MG63 (cell line): ENCODE results near the gene SCYGR1. TPM values are rescaled to one million over a fixed set of nuclear protein-coding genes. Genes with fewer than 3 reads are reported as not detected.
A peak's percentile ranks its signal among the peaks of the same experiment; 100 is the strongest.
"Not testable (repeated sequence)": the region's sequence is repeated elsewhere in the genome, so short reads cannot be mapped to it uniquely, and the experiment has no call there.

Experiments
- DNase-seq: peaks from one replicate; pipeline ENCODE4 v3.0.0-alpha.2; 2020
- H3K27me3 ChIP-seq: fragments of 250-450 bp; sonication (Bioruptor Pico); 2 replicates; pipeline ENCODE4 v1.5.1; 2020; ENCODE audit warnings: mild to moderate bottlenecking, moderate library complexity
- H3K36me3 ChIP-seq: fragments of 250-450 bp; sonication (Bioruptor Pico); 2 replicates; pipeline ENCODE4 v1.5.1; 2020; ENCODE audit warnings: mild to moderate bottlenecking, moderate library complexity
- H3K4me3 ChIP-seq: fragments of 250-450 bp; sonication (Bioruptor Pico); 2 replicates; pipeline ENCODE4 v1.5.1; 2020; ENCODE audit warnings: mild to moderate bottlenecking, moderate library complexity
- H3K9me3 ChIP-seq: fragments of 250-450 bp; sonication (Bioruptor Pico); 2 replicates; pipeline ENCODE4 v1.5.1; 2020; ENCODE audit warnings: mild to moderate bottlenecking, moderate library complexity
- total RNA-seq: library from RNA; depleted of rRNA; stranded (reverse); fragments of >200 nt; shearing (Covaris generic); gene quantifications from 2 replicates; pipeline ENCODE4 v1.2.3, GENCODE V29; 2014; ENCODE audit warnings: low replicate concordance; rRNA removed

The SCYGR1 gene, protein sequence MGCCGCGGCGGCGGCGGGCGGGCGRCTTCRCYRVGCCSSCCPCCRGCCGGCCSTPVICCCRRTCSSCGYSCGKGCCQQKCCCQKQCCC
- total RNA-seq, result not detected in 2 replicates

DNA sequence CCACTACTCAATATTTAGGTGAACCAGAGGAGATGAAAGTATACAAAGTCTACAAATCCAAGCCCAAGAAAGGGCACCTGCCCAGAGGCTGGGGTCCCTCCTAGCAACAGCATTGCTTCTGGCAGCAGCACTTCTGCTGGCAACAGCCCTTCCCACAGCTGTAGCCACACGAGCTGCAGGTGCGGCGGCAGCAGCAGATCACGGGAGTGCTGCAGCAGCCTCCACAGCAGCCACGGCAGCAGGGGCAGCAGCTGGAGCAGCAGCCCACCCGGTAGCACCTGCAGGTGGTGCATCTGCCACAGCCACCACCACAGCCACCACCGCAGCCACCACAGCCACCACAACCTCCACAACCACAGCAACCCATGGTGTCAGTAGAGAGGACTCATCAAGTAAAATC is at the start of gene SCYGR1:
Gene SCYGR1, minus strand, starts transcription at position 367 of the 400 bp plus-strand sequence. Its CDS starts 0 bp downstream, at position 367.
- not testable (repeated sequence) for H3K27me3 ChIP-seq, DNase-seq, H3K9me3 ChIP-seq, H3K36me3 ChIP-seq, H3K4me3 ChIP-seq

DNA sequence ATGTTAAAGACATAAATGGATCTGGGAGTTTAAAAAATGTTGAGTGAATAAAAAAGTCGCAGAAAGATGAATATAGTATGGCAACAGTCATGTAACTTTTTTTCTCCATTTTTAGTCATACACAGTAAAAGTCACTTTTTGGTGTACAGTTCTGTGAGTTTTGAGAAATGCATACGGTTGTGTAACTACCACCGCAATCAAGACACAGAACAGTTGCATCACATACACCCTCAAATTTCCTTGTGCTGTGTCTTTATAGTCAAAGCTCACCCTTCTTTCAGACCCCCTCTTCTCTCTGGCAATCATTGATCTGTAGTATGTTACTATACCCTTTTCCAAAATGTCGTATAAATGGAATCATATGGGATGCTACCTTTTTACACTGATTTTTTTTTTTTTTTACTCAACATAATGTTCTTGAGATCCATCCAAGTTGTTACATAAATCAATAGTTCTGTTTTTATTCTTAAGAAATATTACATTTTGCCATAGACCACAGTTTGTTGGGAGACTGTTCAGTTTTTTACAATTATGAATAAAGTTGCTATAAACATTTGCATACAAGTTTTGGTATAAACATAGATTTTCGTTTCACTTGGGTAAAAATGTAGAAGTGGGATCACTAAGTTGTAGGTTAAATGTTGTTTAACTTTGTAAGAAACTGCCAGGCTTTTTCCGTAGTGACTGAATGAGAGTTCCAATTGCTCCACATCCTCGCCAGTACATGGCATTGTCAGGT is 48.9 kb upstream of the SCYGR1 start:
- peaks cover 10% of the 10 kb centered on the region for H3K9me3 ChIP-seq
- H3K4me3 ChIP-seq, result no peak overlapping the region
- DNase-seq, result no peak
- H3K36me3 ChIP-seq, result no peaks in the 10 kb centered on the region
- no peaks in the 10 kb centered on the region for H3K27me3 ChIP-seq

DNA sequence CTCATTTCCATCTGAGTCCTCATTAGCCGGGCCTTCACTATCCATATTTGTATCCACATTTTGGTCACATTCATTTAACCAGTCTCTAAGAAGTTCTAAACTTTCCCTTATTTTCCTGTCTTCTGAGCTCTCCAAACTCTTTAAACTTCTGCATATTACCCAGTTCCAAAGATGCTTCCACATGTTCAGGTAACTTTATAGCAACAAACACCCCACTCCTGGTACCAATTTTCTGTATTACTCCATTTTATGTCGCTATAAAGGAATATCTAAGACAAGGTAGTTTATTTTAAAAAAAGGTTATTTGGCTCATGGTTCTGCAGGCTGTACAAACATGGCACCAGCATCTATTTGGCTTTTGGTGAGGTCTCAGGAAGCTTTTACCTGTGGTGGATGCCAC is 45.4 kb upstream of the SCYGR1 start:
- H3K36me3 ChIP-seq, result no peaks in the 10 kb centered on the region
- peaks cover 10% of the 10 kb centered on the region for H3K9me3 ChIP-seq
- no peaks in the 10 kb centered on the region for H3K27me3 ChIP-seq
- no peak overlapping the region for H3K4me3 ChIP-seq
- no peak for DNase-seq

DNA sequence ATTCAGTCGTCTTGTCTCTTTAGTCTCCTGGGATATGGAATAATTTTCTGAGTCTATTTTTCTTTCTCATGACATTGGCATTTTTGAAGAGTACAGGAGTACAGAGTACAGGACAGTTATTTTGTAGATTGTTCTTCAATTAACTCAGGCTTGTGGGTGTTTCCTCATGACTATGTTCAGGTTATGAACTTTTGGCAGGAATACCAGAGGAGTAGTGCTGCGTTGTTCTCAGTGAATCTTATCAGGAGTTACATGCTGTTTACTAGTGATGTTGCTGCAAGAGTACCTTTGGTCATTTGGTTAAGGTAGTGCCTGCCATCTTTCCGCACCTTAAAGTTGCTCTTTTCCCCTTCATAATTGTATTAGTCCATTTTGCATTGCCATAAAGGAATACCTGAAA is 42.9 kb upstream of the SCYGR1 start:
- no peak for DNase-seq
- no peaks in the 10 kb centered on the region for H3K36me3 ChIP-seq
- peaks cover 10% of the 10 kb centered on the region for H3K9me3 ChIP-seq

DNA sequence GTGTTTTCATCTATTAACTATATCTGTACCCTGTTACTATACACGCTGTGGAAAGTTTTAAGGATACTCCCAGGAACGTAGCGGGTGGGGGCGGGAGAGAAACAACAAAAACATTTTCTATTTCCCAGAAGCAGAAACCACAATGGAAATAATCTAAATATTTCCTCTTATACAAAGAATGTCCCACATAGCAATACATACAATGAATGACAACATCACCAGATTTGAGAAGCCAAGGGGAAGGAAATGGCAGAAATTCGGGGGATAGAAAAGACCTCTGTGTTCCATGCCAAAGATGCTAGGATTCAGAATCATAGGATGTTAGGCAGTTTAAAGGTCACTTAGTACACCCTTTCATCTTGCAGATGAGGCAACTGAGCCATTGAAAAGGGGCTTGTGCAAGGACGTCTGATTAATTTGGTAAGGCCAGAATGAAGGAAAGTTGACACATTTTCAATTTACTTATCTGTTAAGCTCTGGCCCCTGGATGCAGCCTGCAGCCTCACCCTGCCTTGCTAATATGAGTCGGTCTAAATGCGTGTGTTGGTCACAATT is 41.1 kb upstream of the SCYGR1 start:
- no peaks in the 10 kb centered on the region for H3K27me3 ChIP-seq
- H3K9me3 ChIP-seq, result peaks cover 10% of the 10 kb centered on the region
- H3K4me3 ChIP-seq, result no peak overlapping the region
- no peaks in the 10 kb centered on the region for H3K36me3 ChIP-seq
- no peak for DNase-seq

More for the DNA sequence above, 42.9 kb upstream of the SCYGR1 start:
- Histone ChIP-seq H3K27me3 (no peaks in the 10 kb centered on the region), H3K4me3 (no peak overlapping the region)

DNA sequence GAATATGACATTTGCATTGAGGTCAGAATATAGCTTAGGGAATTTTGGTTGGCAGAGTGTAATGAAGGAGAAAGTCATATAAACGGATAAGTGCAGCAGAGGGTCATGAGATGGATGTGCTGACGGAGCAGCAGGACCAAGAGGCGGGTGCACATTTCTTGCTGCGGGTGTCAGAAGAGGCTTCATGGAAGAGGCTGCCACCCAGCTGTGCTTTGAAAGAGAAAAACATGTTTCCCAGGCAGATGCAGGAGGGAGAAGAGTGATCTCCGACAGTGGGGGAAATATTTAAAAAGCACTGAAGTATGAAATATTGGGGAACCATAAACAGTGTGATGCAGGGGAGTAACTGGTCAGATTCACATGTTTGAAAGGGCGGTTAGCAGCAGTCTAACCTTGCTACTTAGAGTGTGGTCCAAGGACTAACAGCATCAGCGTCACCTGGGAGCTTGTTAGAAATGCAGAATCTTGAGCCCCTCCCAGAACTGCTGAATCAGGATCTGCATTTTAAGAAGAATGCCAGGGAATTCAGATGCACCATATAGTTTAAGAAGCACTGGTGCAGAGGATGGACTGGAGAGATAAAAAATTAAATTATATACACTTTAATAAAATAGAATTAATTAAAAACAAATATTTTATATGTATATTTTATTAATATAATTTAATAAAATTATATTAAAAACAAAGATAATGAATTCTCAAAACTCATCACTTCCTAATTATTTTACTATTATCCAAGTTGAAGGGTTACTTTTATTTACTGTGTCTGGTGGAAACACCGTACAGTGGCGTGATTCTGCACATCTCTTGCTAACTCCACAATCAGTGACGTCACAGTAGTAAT is 36.1 kb upstream of the SCYGR1 start:
- Histone ChIP-seq H3K9me3 (no peaks in the 10 kb centered on the region), H3K4me3 (no peak overlapping the region), H3K36me3 (no peaks in the 10 kb centered on the region), H3K27me3 (no peaks in the 10 kb centered on the region)
- DNase-seq, result no peak

DNA sequence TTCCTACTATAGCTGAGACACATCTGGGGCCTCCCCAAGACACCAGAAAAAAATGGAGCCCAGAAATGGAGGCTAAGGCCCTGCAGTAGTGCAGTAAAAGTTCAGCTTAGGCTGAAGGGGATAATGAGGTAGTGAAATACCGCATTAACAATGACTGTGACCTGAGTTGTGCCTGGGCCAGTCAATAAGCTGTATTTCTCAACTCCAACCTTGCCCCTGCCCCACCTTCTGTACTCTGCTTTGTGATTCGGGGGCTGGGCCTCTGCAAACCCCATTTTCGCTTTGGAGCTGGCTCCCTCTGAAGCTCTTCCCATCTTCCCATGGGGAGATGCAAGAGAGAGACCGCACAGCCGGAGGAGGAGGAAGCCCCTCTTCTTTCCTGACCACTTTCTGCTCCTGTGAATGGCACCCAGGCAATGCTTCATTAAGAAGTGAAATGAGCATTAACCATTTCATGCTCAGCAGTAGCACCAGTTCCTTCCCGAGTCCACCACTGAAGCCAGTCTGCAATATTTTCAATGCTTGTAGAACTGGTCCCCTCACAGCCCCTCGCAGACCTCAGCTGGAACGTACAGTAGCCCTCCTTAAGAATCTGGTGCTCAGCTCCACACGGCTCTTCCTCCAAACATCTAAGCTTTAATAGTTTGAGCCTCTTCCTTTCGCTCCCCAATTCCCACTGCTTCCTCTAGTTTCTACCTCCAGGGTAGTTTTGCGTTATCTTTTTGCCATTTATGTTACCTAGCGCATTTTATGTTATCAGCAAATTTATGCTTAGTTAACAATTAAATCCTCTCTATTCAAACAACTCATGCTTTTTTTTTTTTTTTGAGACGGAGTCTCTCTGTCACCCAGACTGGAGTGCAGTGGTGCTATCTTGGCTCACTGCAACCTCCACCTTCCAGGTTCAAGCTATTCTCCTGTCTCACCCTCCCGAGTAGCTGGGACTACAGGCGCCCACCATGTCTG is 32.6 kb upstream of the SCYGR1 start:
- no peak for DNase-seq
- H3K36me3 ChIP-seq, result no peaks in the 10 kb centered on the region
- H3K4me3 ChIP-seq, result no peak overlapping the region
- H3K9me3 ChIP-seq, result no peaks in the 10 kb centered on the region
- H3K27me3 ChIP-seq, result no peaks in the 10 kb centered on the region

DNA sequence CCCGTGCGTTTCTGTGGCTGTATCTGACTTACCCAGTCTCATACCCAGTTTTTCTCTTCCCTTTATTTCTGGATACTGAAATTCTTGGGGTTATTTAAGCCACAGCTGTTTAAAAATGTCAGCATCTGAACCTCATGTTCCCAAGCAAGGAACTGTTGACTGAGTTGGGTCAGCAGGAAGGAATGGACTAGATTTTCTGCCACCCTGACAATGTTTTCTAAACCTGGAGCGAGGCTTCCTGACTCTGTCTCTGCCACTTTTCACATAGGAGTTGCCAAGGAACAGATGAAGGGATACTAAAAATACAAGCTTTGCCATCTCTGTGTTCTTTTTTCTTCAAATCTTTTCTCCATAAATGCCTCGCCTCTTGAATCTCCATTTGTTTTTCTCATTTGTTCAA is 29.0 kb upstream of the SCYGR1 start:
- Histone ChIP-seq H3K36me3 (no peaks in the 10 kb centered on the region), H3K27me3 (no peaks in the 10 kb centered on the region), H3K4me3 (no peak overlapping the region), H3K9me3 (no peaks in the 10 kb centered on the region)
- no peak for DNase-seq

DNA sequence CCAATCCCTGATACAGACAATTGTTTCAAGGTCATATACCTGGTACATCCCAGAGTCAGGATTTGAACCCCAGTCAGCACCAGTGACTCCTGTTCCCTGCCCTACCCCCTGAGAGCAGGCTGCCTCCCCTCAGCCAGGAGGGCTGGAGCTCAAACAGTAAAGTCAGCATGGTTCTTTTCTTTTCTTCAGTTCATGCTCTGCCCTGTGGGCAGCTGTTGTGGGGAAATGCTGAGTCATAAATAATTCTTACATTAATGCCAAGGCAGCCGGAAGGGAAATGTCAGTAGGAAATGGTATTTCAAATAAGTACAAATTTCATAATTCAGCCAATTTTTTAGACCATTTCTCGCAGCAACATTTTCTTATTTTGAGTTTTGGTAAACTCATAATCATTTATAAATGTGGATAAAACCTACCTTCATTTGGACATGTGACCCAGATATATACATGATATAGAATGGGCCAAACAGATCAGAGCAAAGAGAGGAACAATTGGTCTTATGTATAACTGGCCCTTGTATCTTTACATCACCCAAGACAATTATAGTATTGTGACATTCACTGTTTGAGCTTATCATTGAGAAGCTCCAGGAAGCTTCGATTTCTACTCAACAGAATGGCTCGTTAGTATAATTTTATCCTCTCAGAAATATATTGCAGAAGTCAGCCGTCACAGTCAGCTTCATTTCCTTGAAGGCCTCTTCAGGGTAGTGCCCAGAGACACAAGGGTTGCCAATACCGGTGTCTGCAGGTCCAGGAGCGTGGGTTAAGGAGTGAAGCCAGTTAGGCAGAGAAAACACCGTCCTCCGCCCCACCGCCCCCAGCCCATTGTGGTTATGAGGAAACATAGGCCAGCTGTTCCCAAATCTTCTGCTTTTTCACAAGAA is 28.0 kb upstream of the SCYGR1 start:
- Histone ChIP-seq H3K36me3 (no peaks in the 10 kb centered on the region), H3K4me3 (no peak overlapping the region), H3K27me3 (no peaks in the 10 kb centered on the region), H3K9me3 (no peaks in the 10 kb centered on the region)
- peak; percentile 72 for DNase-seq

DNA sequence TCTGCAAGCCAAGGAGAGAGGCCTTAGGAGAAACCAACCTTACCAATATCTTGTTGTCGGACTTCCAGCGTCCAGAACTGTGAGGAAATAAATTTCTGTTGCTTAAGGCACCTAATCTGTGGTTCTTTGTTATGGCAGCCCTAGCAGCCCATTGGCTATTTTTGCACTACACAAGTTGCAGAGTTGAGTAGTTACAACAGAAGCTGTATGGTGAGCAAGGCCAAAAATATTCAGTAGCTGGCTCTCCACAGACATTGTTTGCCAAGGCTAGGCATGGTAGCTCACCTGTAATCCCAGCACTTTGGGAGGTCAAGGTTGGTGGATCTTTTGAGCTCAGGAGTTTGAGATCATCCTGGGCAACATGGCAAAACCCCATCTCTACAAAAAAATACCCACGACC is 27.1 kb upstream of the SCYGR1 start:
- no peaks in the 10 kb centered on the region for H3K36me3 ChIP-seq
- H3K4me3 ChIP-seq, result no peak overlapping the region
- H3K27me3 ChIP-seq, result no peaks in the 10 kb centered on the region
- H3K9me3 ChIP-seq, result no peaks in the 10 kb centered on the region
- peak; percentile 23 for DNase-seq

DNA sequence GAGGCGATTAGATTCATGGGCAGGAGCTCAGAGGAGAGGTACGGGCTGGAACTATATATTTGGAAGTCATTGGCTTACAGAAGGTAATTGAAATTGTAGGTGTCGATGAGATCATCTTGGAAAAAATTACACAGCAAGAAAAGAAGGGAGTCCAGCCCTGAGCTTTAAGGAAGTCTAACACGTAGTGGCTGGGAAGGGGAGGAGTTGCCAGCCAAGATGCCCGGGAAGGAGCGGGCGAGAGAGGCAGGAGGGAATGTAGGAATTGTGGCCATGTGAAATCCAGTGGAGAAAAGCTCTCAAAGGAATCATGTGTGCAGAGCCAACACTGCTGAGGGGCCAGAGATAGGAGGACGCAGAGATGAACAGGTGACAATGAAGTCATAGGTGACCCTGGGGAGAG is 25.6 kb upstream of the SCYGR1 start:
- Histone ChIP-seq H3K36me3 (no peaks in the 10 kb centered on the region), H3K27me3 (no peaks in the 10 kb centered on the region), H3K4me3 (no peak overlapping the region), H3K9me3 (no peaks in the 10 kb centered on the region)
- DNase-seq, result no peak

DNA sequence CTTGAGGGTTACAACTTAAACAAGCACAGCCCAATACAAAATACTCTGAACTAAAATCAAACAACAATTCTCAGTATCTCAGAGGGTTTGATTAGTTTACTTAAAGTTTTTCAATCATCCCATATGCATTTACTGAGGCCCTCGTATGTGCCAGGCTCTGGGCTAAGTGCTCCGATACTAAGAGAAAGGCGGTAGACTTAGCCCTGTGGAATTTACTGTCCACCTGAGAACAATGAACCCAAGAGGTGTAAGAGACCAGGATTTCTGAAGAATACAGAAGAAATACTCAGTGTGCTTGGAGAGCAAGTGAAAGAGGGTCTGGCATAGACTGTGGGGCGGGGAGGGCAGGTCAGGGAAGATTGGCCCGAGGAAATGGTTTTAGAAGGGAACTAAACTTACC is 25.1 kb upstream of the SCYGR1 start:
- Histone ChIP-seq H3K36me3 (no peaks in the 10 kb centered on the region), H3K9me3 (no peaks in the 10 kb centered on the region), H3K27me3 (no peaks in the 10 kb centered on the region), H3K4me3 (no peak overlapping the region)
- DNase-seq, result no peak

DNA sequence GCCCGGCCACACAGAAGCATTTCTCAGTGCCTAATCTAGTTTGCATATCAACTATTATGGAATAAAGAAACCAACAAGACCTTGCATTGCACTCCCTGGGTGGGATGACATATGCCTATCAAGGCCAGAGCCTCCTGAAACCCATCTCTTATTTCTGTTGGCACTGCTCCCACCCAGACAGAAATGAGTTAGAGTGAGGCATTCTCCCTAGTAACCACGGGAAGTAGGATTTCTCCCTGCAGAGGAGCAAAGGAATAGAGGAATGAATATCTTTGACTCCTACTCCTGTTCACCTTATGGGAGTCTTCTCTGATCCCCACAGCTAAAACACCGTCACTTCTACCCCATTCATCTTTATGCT is 24.2 kb upstream of the SCYGR1 start:
- DNase-seq, result peak; percentile 20
- Histone ChIP-seq H3K27me3 (no peaks in the 10 kb centered on the region), H3K36me3 (no peaks in the 10 kb centered on the region), H3K4me3 (no peak overlapping the region), H3K9me3 (no peaks in the 10 kb centered on the region)

DNA sequence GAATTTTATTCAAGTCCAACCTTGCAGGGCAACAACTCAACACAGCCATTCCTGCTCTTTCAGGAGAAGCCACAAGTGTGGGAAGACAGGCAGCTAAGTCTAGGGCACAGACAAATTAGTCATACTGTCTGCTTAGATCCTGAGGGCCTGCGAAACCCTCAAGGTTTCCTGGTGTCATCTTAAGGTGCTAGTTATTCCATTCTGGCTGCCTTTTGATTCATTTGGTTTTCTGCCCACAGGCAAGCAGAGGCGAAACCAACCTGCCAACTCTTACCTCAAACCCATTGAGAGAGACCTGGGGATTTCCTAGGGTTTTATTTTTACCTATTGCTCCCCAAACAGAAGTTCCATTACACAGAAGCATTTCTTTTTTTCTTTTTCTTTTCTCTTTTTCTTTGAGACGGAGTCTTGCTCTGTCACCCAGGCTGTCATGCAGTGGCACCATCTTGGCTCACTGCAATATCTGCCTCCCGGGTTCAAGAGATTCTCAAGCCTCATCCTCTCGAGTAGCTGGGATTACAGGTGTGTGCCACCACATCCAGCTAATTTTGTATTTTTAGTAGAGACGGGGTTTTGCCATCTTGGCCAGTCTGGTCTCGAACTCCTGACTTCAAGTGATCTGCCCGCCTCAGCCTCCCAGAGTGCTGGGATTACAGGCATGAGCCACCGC is 23.7 kb upstream of the SCYGR1 start:
- H3K9me3 ChIP-seq, result no peaks in the 10 kb centered on the region
- H3K4me3 ChIP-seq, result no peak overlapping the region
- H3K36me3 ChIP-seq, result no peaks in the 10 kb centered on the region
- DNase-seq, result no peak
- no peaks in the 10 kb centered on the region for H3K27me3 ChIP-seq

DNA sequence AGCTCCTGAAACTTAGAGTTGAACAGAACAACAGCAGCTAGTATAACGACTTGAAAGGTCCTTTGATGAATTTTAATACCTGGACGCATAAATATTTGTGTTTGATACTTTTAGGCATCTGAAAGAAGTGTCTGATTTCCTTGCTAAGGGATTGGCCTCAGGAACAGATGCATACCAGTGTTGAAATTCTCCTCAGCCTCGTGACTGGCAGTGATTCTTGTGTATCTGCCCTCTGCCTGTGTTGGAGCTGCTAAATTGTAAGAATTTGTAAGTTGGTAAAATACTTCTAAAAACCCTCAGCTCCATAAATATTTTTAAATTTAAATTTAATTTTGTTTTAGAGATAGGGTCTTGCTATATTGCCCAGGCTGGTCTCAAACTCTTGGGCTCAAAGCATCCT is 22.4 kb upstream of the SCYGR1 start:
- no peak for DNase-seq
- H3K36me3 ChIP-seq, result no peaks in the 10 kb centered on the region
- no peaks in the 10 kb centered on the region for H3K27me3 ChIP-seq
- H3K4me3 ChIP-seq, result no peak overlapping the region
- no peaks in the 10 kb centered on the region for H3K9me3 ChIP-seq
